Ovary (tissue), 9 donors: Measurements from ENCODE around the gene LHX6. TPM values are rescaled to one million over a fixed set of nuclear protein-coding genes. Genes with fewer than 3 reads are reported as not detected.

Experiments used
- DNase-seq, 5 donors: peaks; one replicate each; pipeline ENCODE4 v3.0.0-alpha.2; 2019 to 2020
- H3K27ac ChIP-seq, 2 donors: fragments of 200-600 bp; one replicate each; pipeline versions ENCODE4 v1.5.1 to v1.8.0; 2019 to 2022
- H3K27me3 ChIP-seq: fragments of 200-600 bp; one replicate; pipeline ENCODE4 v1.8.0; 2022
- H3K36me3 ChIP-seq: fragments of 200-600 bp; sonication (generic); one replicate; pipeline ENCODE4 v1.5.1; 2019
- H3K4me1 ChIP-seq: one replicate; pipeline ENCODE4 v1.8.1; 2013; ENCODE audit warnings: mild to moderate bottlenecking, moderate library complexity; ENCODE audit not compliant: insufficient read depth
- H3K4me3 ChIP-seq: fragments of 200-600 bp; sonication (generic); one replicate; pipeline ENCODE4 v1.5.1; 2017
- H3K9me3 ChIP-seq, 2 donors: fragments of 200-600 bp in 1 of 2; sonication (generic) in 1 of 2; one replicate each; pipeline versions ENCODE4 v1.5.1 to v1.8.1; 2013 to 2019; ENCODE audit warnings: mild to moderate bottlenecking in 1 of 2, moderate library complexity in 1 of 2
- CTCF ChIP-seq, 3 donors: fragments of 450-650 bp in 2 of 3; fragments of 200-600 bp in 1 of 3; IDR thresholded peaks; one replicate each; pipeline versions ENCODE4 v1.5.1 to v1.8.0; 2016 to 2022; ENCODE audit warnings: antibody characterized with exemption in 3 of 3, mild to moderate bottlenecking in 1 of 3
- EP300 ChIP-seq: sonication (generic); formaldehyde crosslinking; IDR thresholded peaks from one replicate; pipeline ENCODE4 v1.6.1; 2017; ENCODE audit warnings: antibody characterized with exemption
- POLR2A ChIP-seq: fragments of 450-650 bp; IDR thresholded peaks from one replicate; pipeline ENCODE4 v1.6.1; 2017; ENCODE audit warnings: antibody characterized with exemption, mild to moderate bottlenecking, moderate library complexity
- WGBS, 3 donors: extraction: QIAGEN DNeasy Blood & Tissue Kit in 1 of 3; methylation state at CpG; one replicate each; pipeline versions ENCODE4 v1.1.5 to v1.1.7; 2013 to 2017; 5-methylcytosine and 5-hydroxymethylcytosine counted together
- intact Hi-C, 4 donors: fragments of 100-400 bp; cut with DNase I; formaldehyde crosslinking; loops; one replicate each; pipeline versions ENCODE4 v1.11.0 to v1.15.1; 2022 to 2023
- polyA plus RNA-seq, 2 donors: library from polyadenylated mRNA; stranded (reverse); fragments of 200-250 nt in 1 of 2; fragments of 350-450 nt in 1 of 2; fragmentation: Illumina TruSeq in 1 of 2; extraction: RNeasy Lipid Tissue Mini Kit (QIAGEN cat#74804) in 1 of 2; gene quantifications; one replicate each; pipeline ENCODE4 v1.2.3, GENCODE V29; 2013 to 2014
- total RNA-seq, 7 donors: library from RNA; depleted of rRNA in 2 of 7; stranded (reverse); fragments of >200 nt in 2 of 7; fragmentation: NEBNext Ultra II Directional in 3 of 7; extraction: Animal tissue kit (Norgen Biotek cat#: 25700) in 3 of 7; gene quantifications; one replicate each; pipeline versions ENCODE4 v1.1.0 to v1.2.4, GENCODE V29; 2016 to 2023
- donor health status: DM: no; HTN: no; CAD: no; lungs with moderate emphysema.
- donor health status: DM: no; HTN: no; CAD: no.
- donor health status: Bipolar disorder and iron deficiency.
- donor health status: DM: yes; HTN: yes; CAD: no.
- donor health status: DM: no; HTN: no; CAD: no.
- donor health status: DM: yes; HTN: yes; CAD: no.

The LHX6 gene
- total and polyA plus RNA-seq, 9 donors, result 0.46 to 8.8 (median 3.6) TPM

GRCh38 chr9:122232796-122233306, 4.1 kb upstream of the LHX6 start:
- Histone ChIP-seq H3K27ac (no peak overlapping the region), H3K27me3 (no peaks in the 10 kb centered on the region), H3K4me1 (no peaks in the 10 kb centered on the region), H3K36me3 (no peaks in the 10 kb centered on the region), H3K4me3 (no peak overlapping the region), H3K9me3 (no peaks in the 10 kb centered on the region)
- DNase-seq, result no peak
- TF ChIP-seq CTCF (IDR thresholded peaks at IDR 0.05), result no peak
- TF ChIP-seq POLR2A, result no peak
- no peak for TF ChIP-seq EP300
- intact Hi-C loops, result no loop called here
- 49 to 61% (median 57%) methylated on average over 6 of the region's 6 CpGs for WGBS, 3 donors

- WGBS, 3 donors, result 31 to 39% (median 35%) methylated on average over 4 of the region's 4 CpGs
- intact Hi-C loops, result no loop called here
- H3K36me3 ChIP-seq, result no peaks in the 10 kb centered on the region
- no peaks in the 10 kb centered on the region for H3K4me1 ChIP-seq
- DNase-seq, result no peak
- no peak overlapping the region for H3K4me3 ChIP-seq
- H3K27me3 ChIP-seq, result no peaks in the 10 kb centered on the region
- no peaks in the 10 kb centered on the region for H3K9me3 ChIP-seq
- TF ChIP-seq CTCF (IDR thresholded peaks at IDR 0.05) (no peak), POLR2A (no peak), EP300 (no peak)
- no peak overlapping the region for H3K27ac ChIP-seq
Measured at GRCh38 chr9:122229485-122229837, 704 bp upstream of the LHX6 start.

- Histone ChIP-seq H3K9me3 (no peaks in the 10 kb centered on the region), H3K27ac (no peak overlapping the region), H3K4me3 (peak overlapping the region; percentile 31), H3K27me3 (no peaks in the 10 kb centered on the region), H3K36me3 (no peaks in the 10 kb centered on the region), H3K4me1 (no peaks in the 10 kb centered on the region)
- intact Hi-C loops, result no loop called here
- TF ChIP-seq EP300, result no peak
- no peak for DNase-seq
- WGBS, 3 donors, result 1 to 3% (median 2%) methylated on average over 28 to 38 of the region's 38 CpGs
Measured at GRCh38 chr9:122228191-122228567, 578 bp downstream of the LHX6 start.

GRCh38 chr9:122227575-122227900, 1.2 kb downstream of the LHX6 start:
- intact Hi-C loops, result no loop called here
- no peak overlapping the region for H3K27ac ChIP-seq

More at GRCh38 chr9:122227575-122227900, 1.2 kb downstream of the LHX6 start:
- no peaks in the 10 kb centered on the region for H3K9me3 ChIP-seq
- no peak for DNase-seq
- H3K27me3 ChIP-seq, result no peaks in the 10 kb centered on the region
- no peak for TF ChIP-seq POLR2A
- TF ChIP-seq CTCF (IDR thresholded peaks at IDR 0.05), result no peak
- TF ChIP-seq EP300, result no peak
- H3K36me3 ChIP-seq, result no peaks in the 10 kb centered on the region
- H3K4me3 ChIP-seq, result no peak overlapping the region
- H3K4me1 ChIP-seq, result no peaks in the 10 kb centered on the region
- WGBS, 3 donors, result 8 to 14% (median 10%) methylated on average over 10 of the region's 10 CpGs
